GM23338 (cell line): ENCODE results near the gene MAN1A2. TPM values are rescaled to one million over a fixed set of nuclear protein-coding genes. Genes with fewer than 3 reads are reported as not detected.
A peak's percentile ranks its signal among the peaks of the same experiment; 100 is the strongest.

Experiments
- ATAC-seq: fragments of 200-7000 bp; cut with Tn5 transposase; 3 replicates; pipeline ENCODE4 v1.9.1; 2020
- DNase-seq: peaks from one replicate; pipeline ENCODE4 v3.0.0-alpha.2; 2015; ENCODE audit warnings: low spot score
- H2AFZ ChIP-seq: fragments of 200-600 bp; sonication (generic); 2 replicates; pipeline ENCODE4 v1.8.0; 2016; ENCODE audit warnings: antibody characterized with exemption, mild to moderate bottlenecking, moderate library complexity
- H3F3A ChIP-seq: fragments of 200-600 bp; sonication (generic); replicated peaks from 2 replicates; pipeline ENCODE4 v1.8.0; 2017; ENCODE audit warnings: antibody characterized with exemption, mixed run types, low read depth
- H3K27ac ChIP-seq: fragments of 200-600 bp; sonication (generic); 2 replicates; pipeline ENCODE4 v1.6.1; 2016; ENCODE audit warnings: low read depth
- H3K27me3 ChIP-seq: fragments of 200-600 bp; sonication (generic); 2 replicates; pipeline ENCODE4 v1.8.0; 2016; ENCODE audit warnings: mild to moderate bottlenecking, mixed run types, moderate library complexity; ENCODE audit not compliant: insufficient read depth
- H3K36me3 ChIP-seq: fragments of 200-600 bp; sonication (generic); 2 replicates; pipeline ENCODE4 v1.8.0; 2016; ENCODE audit warnings: mild to moderate bottlenecking; ENCODE audit not compliant: insufficient read depth
- H3K4me1 ChIP-seq: fragments of 200-600 bp; sonication (generic); 2 replicates; pipeline ENCODE4 v1.8.0; 2016; ENCODE audit warnings: mild to moderate bottlenecking, moderate library complexity; ENCODE audit not compliant: insufficient read depth
- H3K4me2 ChIP-seq: fragments of 200-600 bp; sonication (generic); 2 replicates; pipeline ENCODE4 v1.7.1; 2017; ENCODE audit warnings: mixed run types
- H3K4me3 ChIP-seq: fragments of 200-600 bp; sonication (generic); 2 replicates; pipeline ENCODE4 v1.6.1; 2016; ENCODE audit warnings: mixed run types
- H3K79me2 ChIP-seq: fragments of 200-600 bp; sonication (generic); replicated peaks from 2 replicates; pipeline ENCODE4 v1.8.0; 2017; ENCODE audit warnings: mild to moderate bottlenecking; ENCODE audit not compliant: insufficient read depth
- H3K9me2 ChIP-seq: fragments of 200-600 bp; sonication (generic); 2 replicates; pipeline ENCODE4 v1.8.0; 2017; ENCODE audit not compliant: insufficient read depth
- H4K20me1 ChIP-seq: fragments of 200-600 bp; sonication (generic); replicated peaks from 2 replicates; pipeline ENCODE4 v1.8.0; 2017; ENCODE audit warnings: mild to moderate bottlenecking; ENCODE audit not compliant: insufficient read depth
- H3K27ac Mint-ChIP-seq: 2 replicates; pipeline ENCODE4 v1.8.0; 2020; ENCODE audit warnings: inconsistent platforms, mild to moderate bottlenecking, moderate library complexity, mixed read lengths
- H3K27me3 Mint-ChIP-seq: 3 replicates; pipeline ENCODE4 v1.8.0; 2022; ENCODE audit warnings: low read depth, mild to moderate bottlenecking, moderate library complexity, mixed read lengths, inconsistent platforms; ENCODE audit not compliant: insufficient read depth, poor library complexity
- H3K36me3 Mint-ChIP-seq: 3 replicates; pipeline ENCODE4 v1.8.0; 2021; ENCODE audit warnings: low read depth, mild to moderate bottlenecking, inconsistent platforms, moderate library complexity, mixed read lengths
- H3K4me1 Mint-ChIP-seq: 3 replicates; pipeline ENCODE4 v1.8.0; 2020; ENCODE audit warnings: mild to moderate bottlenecking, inconsistent platforms, mixed read lengths
- H3K4me3 Mint-ChIP-seq: 3 replicates; pipeline ENCODE4 v1.8.0; 2021; ENCODE audit warnings: moderate library complexity, mild to moderate bottlenecking, inconsistent platforms, mixed read lengths
- H3K9me3 Mint-ChIP-seq: 3 replicates; pipeline ENCODE4 v1.8.0; 2020; ENCODE audit warnings: moderate library complexity, mild to moderate bottlenecking, inconsistent platforms, mixed read lengths
- CTCF ChIP-seq, 2 experiments: fragments of 200-600 bp in 1 of 2; sonication (generic) in 1 of 2; conservative IDR thresholded peaks; 2 replicates each; pipeline versions ENCODE4 v1.5.1 to v1.6.1; 2016 to 2017; ENCODE audit warnings: antibody characterized with exemption in 2 of 2, low read depth in 2 of 2, mild to moderate bottlenecking in 2 of 2, moderate library complexity in 1 of 2
- ETS1 ChIP-seq: IDR thresholded peaks from 2 replicates; pipeline ENCODE4 v1.6.1; 2016; ENCODE audit warnings: antibody characterized with exemption
- EZH2 ChIP-seq: fragments of 200-600 bp; sonication (generic); IDR thresholded peaks from one replicate; pipeline ENCODE4 v1.8.0; 2017; ENCODE audit warnings: antibody characterized with exemption, mild to moderate bottlenecking, low read depth; ENCODE audit not compliant: unreplicated experiment
- JUNB ChIP-seq: IDR thresholded peaks from one replicate; pipeline ENCODE4 v1.6.1; 2016; ENCODE audit warnings: antibody characterized with exemption; ENCODE audit not compliant: unreplicated experiment
- POLR2AphosphoS5 ChIP-seq: IDR thresholded peaks from 2 replicates; pipeline ENCODE4 v1.6.1; 2016; ENCODE audit warnings: antibody characterized with exemption, low read depth
- ZNF331 ChIP-seq: fragments of 250-450 bp; sonication (Bioruptor Pico); IDR thresholded peaks from 2 replicates; pipeline ENCODE4 v1.5.0; 2020; ENCODE audit warnings: low read depth, mild to moderate bottlenecking, moderate library complexity
- ZNF462 ChIP-seq: fragments of 250-450 bp; sonication (Bioruptor Pico); IDR thresholded peaks from 2 replicates; pipeline ENCODE4 v1.5.0; 2020; ENCODE audit warnings: mild to moderate bottlenecking, moderate library complexity
- long read RNA-seq: library from polyadenylated mRNA; unstranded; transcript quantifications from one replicate; pipeline ENCODE4 v2.0.0, GENCODE V29; 2020; ENCODE audit not compliant: unreplicated experiment
- polyA plus RNA-seq: library from polyadenylated mRNA; unstranded; fragments of >200 nt; fragmentation: Nextera tagmentation; extraction: Ambion mirVana; gene quantifications from 2 replicates; pipeline ENCODE4 v1.2.1, GENCODE V29; 2016
- total RNA-seq: library from RNA; depleted of rRNA; stranded (reverse); fragments of >200 nt; shearing (Covaris generic); gene quantifications from 2 replicates; pipeline ENCODE4 v1.2.3, GENCODE V29; 2014; rRNA removed

MAN1A2 gene
- total RNA-seq (16.9 and 18.6 TPM in 2 replicates), polyA plus RNA-seq (19.4 and 22.2 TPM in 2 replicates)
- long read RNA-seq, partial matches to known transcripts, result 11 of 11 reads
- long read RNA-seq, other reads (novel, unspliced or antisense), result 0 of 11 reads

GRCh38 chr1:117367046-117368025 is at the start of gene MAN1A2:
MAN1A2 (plus strand) TSS chr1:117367449; CDS start chr1:117368184, 735 bp downstream.
- no peaks in the 10 kb centered on the region for H4K20me1 ChIP-seq
- H3K4me3 Mint-ChIP-seq, result peak within 1 kb of the TSS; percentile 96
- no peaks in the 10 kb centered on the region for H3K9me2 ChIP-seq
- peaks cover 38% of the 10 kb centered on the region for H3K4me1 Mint-ChIP-seq
- H3K27me3 Mint-ChIP-seq, result peaks cover 7% of the 10 kb centered on the region
- no peaks in the 10 kb centered on the region; the same call in 2 of the 3 replicates for H3K9me3 Mint-ChIP-seq
- H3K27ac ChIP-seq, result no peak within 1 kb of the TSS
- peak within 1 kb of the TSS; percentile 96 for H3K27ac Mint-ChIP-seq
- H3K4me2 ChIP-seq, result peak within 1 kb of the TSS; percentile 92
- H3F3A ChIP-seq, result no peaks in the 10 kb centered on the region
- H3K4me3 ChIP-seq, result peak within 1 kb of the TSS; percentile 80
- no peaks in the 10 kb centered on the region for H3K36me3 ChIP-seq
- no peaks in the 10 kb centered on the region for H3K36me3 Mint-ChIP-seq
- peaks cover 43% of the 10 kb centered on the region for H3K79me2 ChIP-seq
- ATAC-seq, result peak; percentile 80
- peak; percentile 75 for DNase-seq
- H2AFZ ChIP-seq, result peak within 1 kb of the TSS; percentile 92
- H3K27me3 ChIP-seq, result peaks cover 30% of the 10 kb centered on the region
- TF ChIP-seq ETS1, result peak; percentile 17; the same call in 1 of the 2 replicates
- no peak for TF ChIP-seq CTCF (conservative IDR thresholded peaks at IDR 0.05; ENCODE audit: low read depth in 2 of 2)
- TF ChIP-seq POLR2AphosphoS5, result peak; percentile 74
- H3K4me1 ChIP-seq, result peaks cover 31% of the 10 kb centered on the region

GRCh38 chr1:117318011-117318410 is 49.2 kb upstream of the MAN1A2 start:
- Histone ChIP-seq H3K4me3 (no peak overlapping the region), H3F3A (no peaks in the 10 kb centered on the region), H3K79me2 (no peaks in the 10 kb centered on the region), H4K20me1 (no peaks in the 10 kb centered on the region), H3K9me2 (no peaks in the 10 kb centered on the region), H3K4me2 (no peak overlapping the region), H3K36me3 (no peaks in the 10 kb centered on the region), H3K27me3 (no peaks in the 10 kb centered on the region), H3K4me1 (no peaks in the 10 kb centered on the region), H3K27ac (no peak overlapping the region), H2AFZ (no peak overlapping the region)
- Mint-ChIP-seq H3K4me3 (no peak overlapping the region), H3K4me1 (peaks cover 9% of the 10 kb centered on the region), H3K27ac (no peak overlapping the region), H3K27me3 (no peaks in the 10 kb centered on the region), H3K36me3 (no peaks in the 10 kb centered on the region), H3K9me3 (no peaks in the 10 kb centered on the region)
- no peak for DNase-seq
- ATAC-seq, result no peak
- no peak for TF ChIP-seq POLR2AphosphoS5
- no peak for TF ChIP-seq ZNF331 (CRISPR knock-in tag)
- no peak for TF ChIP-seq EZH2
- no peak for TF ChIP-seq JUNB
- TF ChIP-seq ZNF462 (CRISPR knock-in tag), result no peak
